Parathyroid adenoma (tissue), 2 donors: Measurements from ENCODE around the gene CYTL1.

Experiments used
- H2AFZ ChIP-seq: fragments of 300-600 bp; sonication (generic); one replicate; pipeline ENCODE4 v1.7.0; 2017; ENCODE audit warnings: antibody characterized with exemption, mild to moderate bottlenecking
- H3K27ac ChIP-seq: fragments of 300-600 bp; sonication (generic); one replicate; pipeline ENCODE4 v1.7.0; 2017
- H3K27me3 ChIP-seq: fragments of 300-600 bp; sonication (generic); one replicate; pipeline ENCODE4 v1.7.0; 2017; ENCODE audit warnings: low read length; ENCODE audit not compliant: control insufficient read depth, insufficient read depth
- H3K36me3 ChIP-seq: fragments of 300-600 bp; sonication (generic); one replicate; pipeline ENCODE4 v1.7.0; 2017; ENCODE audit warnings: low read length; ENCODE audit not compliant: control insufficient read depth, insufficient read depth
- H3K4me1 ChIP-seq: fragments of 300-600 bp; sonication (generic); one replicate; pipeline ENCODE4 v1.7.0; 2017; ENCODE audit warnings: control low read depth
- H3K4me2 ChIP-seq: fragments of 300-600 bp; sonication (generic); one replicate; pipeline ENCODE4 v1.7.0; 2017; ENCODE audit warnings: low read length
- H3K4me3 ChIP-seq: fragments of 300-600 bp; sonication (generic); one replicate; pipeline ENCODE4 v1.7.0; 2017; ENCODE audit warnings: low read depth, low read length
- H3K79me2 ChIP-seq: fragments of 300-600 bp; sonication (generic); one replicate; pipeline ENCODE4 v1.7.0; 2017; ENCODE audit warnings: control low read depth
- H3K9ac ChIP-seq: fragments of 300-600 bp; sonication (generic); one replicate; pipeline ENCODE4 v1.7.0; 2017; ENCODE audit warnings: mild to moderate bottlenecking
- H3K9me3 ChIP-seq: fragments of 300-600 bp; sonication (generic); one replicate; pipeline ENCODE4 v1.7.0; 2017; ENCODE audit warnings: low read length; ENCODE audit not compliant: control insufficient read depth
- CTCF ChIP-seq: fragments of 300-600 bp; sonication (generic); IDR thresholded peaks from one replicate; pipeline ENCODE4 v1.7.0; 2017; ENCODE audit warnings: antibody characterized with exemption, mild to moderate bottlenecking
- donor health status: primary hyperparathyroidism.

Gene CYTL1

GRCh38 chr4:4981427-4981826 is 37.8 kb downstream of the CYTL1 start:
- no peak for TF ChIP-seq CTCF
- Histone ChIP-seq H3K9me3 (no peaks in the 10 kb centered on the region), H3K9ac (no peak overlapping the region), H3K79me2 (no peaks in the 10 kb centered on the region), H2AFZ (no peak overlapping the region), H3K4me1 (no peaks in the 10 kb centered on the region), H3K27ac (no peak overlapping the region), H3K27me3 (no peaks in the 10 kb centered on the region), H3K4me3 (no peak overlapping the region), H3K4me2 (no peak overlapping the region), H3K36me3 (no peaks in the 10 kb centered on the region)

GRCh38 chr4:4980621-4981230 is 38.5 kb downstream of the CYTL1 start:
- H2AFZ ChIP-seq: no peak overlapping the region
- no peak overlapping the region for H3K27ac ChIP-seq
- H3K79me2 ChIP-seq: no peaks in the 10 kb centered on the region
- no peaks in the 10 kb centered on the region for H3K36me3 ChIP-seq
- no peak overlapping the region for H3K9ac ChIP-seq
- no peaks in the 10 kb centered on the region for H3K9me3 ChIP-seq
- H3K27me3 ChIP-seq: no peaks in the 10 kb centered on the region
- no peaks in the 10 kb centered on the region for H3K4me1 ChIP-seq
- no peak overlapping the region for H3K4me2 ChIP-seq
- no peak overlapping the region for H3K4me3 ChIP-seq
- no peak for TF ChIP-seq CTCF

GRCh38 chr4:4979971-4980370 is 39.3 kb downstream of the CYTL1 start:
- H3K9ac ChIP-seq: no peak overlapping the region
- TF ChIP-seq CTCF: no peak
- no peak overlapping the region for H3K4me3 ChIP-seq
- no peaks in the 10 kb centered on the region for H3K27me3 ChIP-seq
- H2AFZ ChIP-seq: no peak overlapping the region
- H3K4me2 ChIP-seq: no peak overlapping the region
- H3K4me1 ChIP-seq: no peaks in the 10 kb centered on the region
- H3K27ac ChIP-seq: no peak overlapping the region
- no peaks in the 10 kb centered on the region for H3K36me3 ChIP-seq
- H3K9me3 ChIP-seq: no peaks in the 10 kb centered on the region
- H3K79me2 ChIP-seq: no peaks in the 10 kb centered on the region

- no peaks in the 10 kb centered on the region for H3K27me3 ChIP-seq
- H3K4me3 ChIP-seq: no peak overlapping the region
- no peak overlapping the region for H3K27ac ChIP-seq
- H3K4me1 ChIP-seq: no peaks in the 10 kb centered on the region
- H3K36me3 ChIP-seq: no peaks in the 10 kb centered on the region
- H3K9me3 ChIP-seq: no peaks in the 10 kb centered on the region
- no peak overlapping the region for H3K9ac ChIP-seq
- no peak overlapping the region for H3K4me2 ChIP-seq
- no peak for TF ChIP-seq CTCF
- no peak overlapping the region for H2AFZ ChIP-seq
- no peaks in the 10 kb centered on the region for H3K79me2 ChIP-seq
Measured at GRCh38 chr4:4974727-4975126, 44.5 kb downstream of the CYTL1 start.

- H3K36me3 ChIP-seq: no peaks in the 10 kb centered on the region
- H3K4me1 ChIP-seq: no peaks in the 10 kb centered on the region
- H3K4me3 ChIP-seq: no peak overlapping the region
- H3K9me3 ChIP-seq: no peaks in the 10 kb centered on the region
- no peaks in the 10 kb centered on the region for H3K27me3 ChIP-seq
- H2AFZ ChIP-seq: no peak overlapping the region
- no peaks in the 10 kb centered on the region for H3K79me2 ChIP-seq
- H3K9ac ChIP-seq: no peak overlapping the region
- TF ChIP-seq CTCF: no peak
- H3K4me2 ChIP-seq: no peak overlapping the region
- no peak overlapping the region for H3K27ac ChIP-seq
Measured at GRCh38 chr4:4971796-4972195, 47.5 kb downstream of the CYTL1 start.
